ENCODE results near the gene IFNA10.

GRCh38 chr9:21251190-21251589 lies 44.2 kb upstream of the IFNA10 start:
- TF ChIP-seq CTCF (optimal IDR thresholded peaks at IDR 0.05 in 1 of 3, IDR thresholded peaks at IDR 0.05 in 1 of 3, conservative IDR thresholded peaks at IDR 0.05 in 1 of 3; ENCODE audit: extremely low read depth in 1 of 3, insufficient read depth in 2 of 3, low read length in 3 of 3) (no peak), EZH2 (IDR thresholded peaks at IDR 0.05; ENCODE audit: low read length) (no peak)

Measured in keratinocyte (primary cell).